Measurements from ENCODE around the gene SELENOO. TPM values are rescaled to one million over a fixed set of nuclear protein-coding genes. Genes with fewer than 3 reads are reported as not detected.

Gene SELENOO
- total and polyA plus RNA-seq, 3 experiments from 2014 or later: 6.1 to 25.9 (median 22.3) TPM

DNA sequence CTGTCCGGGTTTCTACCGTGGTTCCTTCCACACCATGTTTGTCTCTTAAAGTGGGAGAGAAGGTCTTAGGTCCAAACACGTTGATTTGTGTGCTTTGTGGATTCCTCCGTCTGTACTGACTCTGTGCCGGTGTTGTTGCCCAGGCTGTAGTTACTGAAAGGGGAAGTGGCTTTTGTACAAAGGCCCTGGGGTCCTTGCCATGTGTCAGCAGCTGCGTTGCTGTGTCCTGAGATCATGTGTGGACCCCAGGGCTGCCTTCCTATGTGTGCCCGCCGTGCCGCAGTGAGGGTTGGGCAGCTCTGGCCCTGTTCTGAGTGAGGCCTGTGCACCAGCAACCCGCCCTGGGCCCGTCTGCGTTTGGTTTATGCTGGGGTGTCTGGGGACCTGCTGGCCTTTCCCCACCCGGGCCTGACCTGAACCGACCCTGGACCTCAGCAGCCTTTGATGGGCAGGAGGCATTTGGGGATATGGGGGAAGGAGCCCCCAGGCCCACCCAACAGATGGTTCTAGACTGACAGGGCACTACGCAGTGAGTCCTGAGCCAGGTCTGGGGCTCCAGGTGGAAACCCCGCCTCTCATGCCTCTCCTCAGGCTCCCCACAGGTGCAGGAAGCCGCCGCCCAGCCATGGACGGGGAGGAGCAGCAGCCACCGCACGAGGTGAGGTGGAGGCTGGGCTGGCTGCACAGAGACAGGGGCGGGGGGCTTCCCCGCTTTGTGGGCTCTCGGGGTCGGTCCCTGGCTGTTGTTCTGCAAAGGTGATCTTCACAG is 8.2 kb upstream of the SELENOO start:
- Mint-ChIP-seq H3K4me3 (peak overlapping the region; percentile 68 to 93 (median 88)), H3K4me1 (peaks cover 24 to 48% (median 30%) of the 10 kb centered on the region in 3 donors), H3K27me3 (peaks cover 0 to 4% of the 10 kb centered on the region in 2 donors), H3K36me3 (peaks cover 0 to 45% (median 0%) of the 10 kb centered on the region in 3 donors), H3K27ac (peak overlapping the region; percentile 95 to 100 (median 100)), H3K9me3 (no peaks in the 10 kb centered on the region)
- peaks cover 51% of the 10 kb centered on the region for H3K4me1 ChIP-seq (ENCODE audit: insufficient read depth, low read length)
- ChIA-PET POLR2A (interaction anchor here (1.4 to 2.3 kb wide), 2 partner anchors 14 to 43 kb away, joined by 4 to 5 read pairs; no protein-coding TSS in a partner anchor), CTCF (interaction anchor here (0.9 to 3.4 kb wide), 2 partner anchors 44 to 333 kb away, joined by 3 to 14 read pairs; no protein-coding TSS in a partner anchor)
- no peaks in the 10 kb centered on the region for H3K9me3 ChIP-seq (ENCODE audit: low read length)
- H3K4me3 ChIP-seq (ENCODE audit: low read length): peak overlapping the region; percentile 65
- H3K27ac ChIP-seq (ENCODE audit: low read depth, low read length): peak overlapping the region; percentile 93
- peaks cover 14% of the 10 kb centered on the region for H3K36me3 ChIP-seq (ENCODE audit: insufficient read depth, low read length)
- DNase-seq: peak in 4 of 5 donors; percentile 30 to 78 (median 62)
- no peaks in the 10 kb centered on the region for H3K27me3 ChIP-seq (ENCODE audit: insufficient read depth, low read length, poor library complexity, severe bottlenecking)

DNA sequence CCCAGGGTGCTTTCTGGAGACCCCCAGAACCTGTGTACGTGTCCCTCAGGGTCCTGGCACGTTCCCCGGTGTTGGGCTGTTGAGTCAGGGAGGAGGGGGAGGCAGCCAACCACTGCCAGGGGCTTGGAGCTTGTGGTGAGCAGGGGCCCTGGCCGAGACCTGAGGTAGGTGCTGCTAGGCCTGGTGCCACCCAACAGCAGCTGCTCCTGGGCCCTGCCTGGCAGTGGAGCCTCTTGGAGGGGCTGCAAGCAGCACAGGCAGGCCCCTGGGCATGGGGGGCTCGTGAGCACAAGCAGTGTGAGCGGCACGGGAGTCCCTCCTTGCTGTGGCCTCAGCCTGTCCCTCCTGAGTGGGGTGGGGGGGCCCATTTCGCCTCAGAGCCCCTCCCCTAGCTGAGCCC is 7.2 kb upstream of the SELENOO start:
- peaks cover 0 to 4% of the 10 kb centered on the region in 2 donors for H3K27me3 Mint-ChIP-seq
- ChIA-PET CTCF (interaction anchor here (1.1 to 1.8 kb wide), 2 partner anchors 44 to 332 kb away, joined by 3 to 4 read pairs; partner anchors contain the start of gene SCO2), POLR2A (interaction anchor here (1.5 kb wide), 1 partner anchor 19 kb away, joined by 3 read pairs; no protein-coding TSS in a partner anchor)
- no peak overlapping the region for H3K4me3 ChIP-seq (ENCODE audit: low read length)
- H3K9me3 ChIP-seq (ENCODE audit: low read length): no peaks in the 10 kb centered on the region
- H3K27me3 ChIP-seq (ENCODE audit: insufficient read depth, low read length, poor library complexity, severe bottlenecking): no peaks in the 10 kb centered on the region
- no peak overlapping the region for H3K27ac ChIP-seq (ENCODE audit: low read depth, low read length)
- H3K4me1 Mint-ChIP-seq: peaks cover 24 to 44% (median 30%) of the 10 kb centered on the region in 3 donors
- H3K9me3 Mint-ChIP-seq: no peaks in the 10 kb centered on the region
- H3K36me3 ChIP-seq (ENCODE audit: insufficient read depth, low read length): peaks cover 10% of the 10 kb centered on the region
- H3K4me3 Mint-ChIP-seq: no peak overlapping the region
- H3K36me3 Mint-ChIP-seq: peaks cover 0 to 48% (median 0%) of the 10 kb centered on the region in 3 donors
- DNase-seq: no peak
- H3K4me1 ChIP-seq (ENCODE audit: insufficient read depth, low read length): peaks cover 47% of the 10 kb centered on the region
- peak overlapping the region in 2 of 8 donors; percentile 74 to 95 for H3K27ac Mint-ChIP-seq

DNA sequence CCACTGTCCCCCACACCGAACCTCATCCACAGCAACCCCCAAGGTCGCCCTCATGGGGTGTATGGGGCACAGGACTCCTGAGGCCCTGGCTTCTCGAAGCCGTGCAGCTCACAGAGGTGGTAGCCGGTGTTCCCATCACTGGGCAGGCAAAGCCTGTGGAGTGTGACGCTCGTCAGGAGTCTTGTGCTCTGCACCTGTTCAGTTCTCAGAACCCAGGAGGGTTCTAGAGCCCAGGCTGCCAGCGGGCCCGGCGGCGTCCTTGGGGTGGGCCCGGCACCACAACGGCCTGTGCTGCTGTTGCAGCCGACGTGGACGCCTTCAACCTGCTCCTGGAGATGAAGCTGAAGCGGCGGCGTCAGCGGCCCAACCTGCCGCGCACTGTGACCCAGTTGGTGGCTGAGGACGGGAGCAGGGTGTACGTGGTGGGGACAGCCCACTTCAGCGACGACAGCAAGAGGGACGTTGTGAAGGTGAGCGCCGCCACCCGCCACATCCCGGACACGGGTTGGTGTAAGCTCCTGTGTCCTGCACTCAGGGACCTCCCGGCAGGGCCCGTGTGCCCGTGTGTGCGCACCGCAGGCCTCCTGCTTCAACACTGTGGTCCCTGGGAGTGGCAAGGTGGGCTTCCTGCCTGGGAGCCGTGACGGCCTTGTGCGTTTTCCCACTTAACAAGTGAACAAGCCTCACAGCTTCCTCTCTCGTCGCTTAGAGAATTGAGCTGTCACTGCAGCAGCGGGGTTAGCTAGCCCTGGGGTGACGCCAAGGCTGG is 6.6 kb upstream of the SELENOO start:
- ChIA-PET CTCF (interaction anchor here (1.1 to 1.8 kb wide), 3 partner anchors 14 to 331 kb away, joined by 3 to 4 read pairs (median 3); partner anchors contain the start of gene SCO2), POLR2A (interaction anchor here (1.5 kb wide), 1 partner anchor 19 kb away, joined by 3 read pairs; no protein-coding TSS in a partner anchor)
- Histone ChIP-seq H3K4me3 (ENCODE audit: low read length) (no peak overlapping the region), H3K9me3 (ENCODE audit: low read length) (no peaks in the 10 kb centered on the region), H3K27me3 (ENCODE audit: insufficient read depth, low read length, poor library complexity, severe bottlenecking) (no peaks in the 10 kb centered on the region), H3K27ac (ENCODE audit: low read depth, low read length) (no peak overlapping the region), H3K36me3 (ENCODE audit: insufficient read depth, low read length) (peaks cover 7% of the 10 kb centered on the region), H3K4me1 (ENCODE audit: insufficient read depth, low read length) (peaks cover 42% of the 10 kb centered on the region)
- Mint-ChIP-seq H3K36me3 (peaks cover 0 to 51% (median 0%) of the 10 kb centered on the region in 3 donors), H3K27me3 (peaks cover 0 to 4% of the 10 kb centered on the region in 2 donors), H3K27ac (peak overlapping the region in 2 of 8 donors; percentile 54 to 74), H3K9me3 (no peaks in the 10 kb centered on the region), H3K4me1 (peaks cover 22 to 39% (median 29%) of the 10 kb centered on the region in 3 donors), H3K4me3 (peak overlapping the region in 1 of 7 donors; percentile 48)
- no peak for DNase-seq

DNA sequence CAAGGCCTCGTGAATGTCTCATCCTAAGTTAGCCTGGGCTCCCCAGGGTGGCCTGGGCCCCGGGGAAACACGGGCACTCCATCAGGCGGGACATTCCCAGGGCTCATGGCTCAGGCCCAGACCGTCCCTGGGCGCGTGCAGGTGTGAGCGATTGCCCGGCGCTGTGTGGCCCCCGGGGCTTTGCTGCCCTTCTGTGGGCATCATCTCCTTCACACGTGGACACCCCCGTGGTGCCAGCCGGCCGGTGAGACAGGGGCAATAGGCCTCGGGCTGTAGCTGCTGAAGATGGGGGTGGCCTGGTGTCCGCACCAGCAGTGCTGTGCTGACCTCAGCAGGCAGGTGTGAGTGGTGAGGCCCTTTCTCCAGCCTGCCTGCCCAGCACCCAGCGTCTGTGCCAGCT is 4.6 kb upstream of the SELENOO start:
- Histone ChIP-seq H3K36me3 (ENCODE audit: insufficient read depth, low read length) (peaks cover 7% of the 10 kb centered on the region), H3K4me1 (ENCODE audit: insufficient read depth, low read length) (peaks cover 38% of the 10 kb centered on the region), H3K9me3 (ENCODE audit: low read length) (no peaks in the 10 kb centered on the region), H3K27ac (ENCODE audit: low read depth, low read length) (no peak overlapping the region), H3K4me3 (ENCODE audit: low read length) (no peak overlapping the region), H3K27me3 (ENCODE audit: insufficient read depth, low read length, poor library complexity, severe bottlenecking) (no peaks in the 10 kb centered on the region)
- Mint-ChIP-seq H3K36me3 (peaks cover 0 to 48% (median 0%) of the 10 kb centered on the region in 3 donors), H3K9me3 (no peaks in the 10 kb centered on the region), H3K27ac (peak overlapping the region in 1 of 8 donors; percentile 56), H3K27me3 (peaks cover 0 to 4% of the 10 kb centered on the region in 2 donors), H3K4me3 (no peak overlapping the region), H3K4me1 (peaks cover 13 to 29% (median 18%) of the 10 kb centered on the region in 3 donors)
- no peak for DNase-seq
- ChIA-PET POLR2A (no interaction called here), CTCF (interaction anchor here (0.9 to 1.5 kb wide), 3 partner anchors 9 to 47 kb away, joined by 3 to 6 read pairs (median 4); no protein-coding TSS in a partner anchor)

DNA sequence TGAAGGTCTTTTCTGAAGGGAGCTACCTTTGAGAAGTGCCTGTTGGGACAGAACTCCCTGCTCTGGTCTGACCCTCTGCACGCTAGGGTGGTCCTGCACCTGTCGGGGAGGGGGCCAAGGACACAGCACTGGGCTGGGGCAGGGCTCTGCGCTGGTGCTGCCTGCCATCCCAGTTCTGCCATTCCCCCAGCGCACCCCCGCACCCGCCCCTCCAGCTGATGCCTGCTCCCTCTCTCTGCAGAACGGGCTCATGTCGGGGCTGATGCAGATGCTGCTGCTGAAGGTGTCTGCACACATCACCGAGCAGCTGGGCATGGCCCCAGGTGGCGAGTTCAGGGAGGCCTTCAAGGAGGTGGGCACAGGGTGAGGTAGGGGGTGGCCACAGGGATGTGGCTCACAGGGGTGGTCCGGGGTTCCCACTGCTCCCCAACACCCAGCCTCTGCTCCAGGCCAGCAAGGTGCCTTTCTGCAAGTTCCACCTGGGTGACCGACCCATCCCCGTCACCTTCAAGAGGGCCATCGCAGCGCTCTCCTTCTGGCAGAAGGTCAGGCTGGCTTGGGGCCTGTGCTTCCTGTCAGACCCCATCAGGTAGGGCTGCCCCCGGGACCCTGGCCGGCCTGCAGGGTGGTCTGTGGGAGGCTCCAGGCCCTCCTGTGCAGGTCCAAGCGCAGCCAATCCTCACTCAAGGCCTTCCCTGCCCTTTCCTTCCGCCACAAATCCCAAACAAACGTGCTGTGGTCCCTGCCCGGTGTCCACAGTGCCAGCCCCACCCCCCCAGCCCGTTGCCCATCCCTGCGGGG is 3.6 kb upstream of the SELENOO start:
- ChIA-PET CTCF (interaction anchor here (0.9 to 1.5 kb wide), 3 partner anchors 10 to 48 kb away, joined by 3 to 6 read pairs (median 4); no protein-coding TSS in a partner anchor), POLR2A (no interaction called here)
- H3K4me3 ChIP-seq (ENCODE audit: low read length): no peak overlapping the region
- H3K4me3 Mint-ChIP-seq: no peak overlapping the region
- DNase-seq: no peak
- peaks cover 35% of the 10 kb centered on the region for H3K4me1 ChIP-seq (ENCODE audit: insufficient read depth, low read length)
- H3K27me3 ChIP-seq (ENCODE audit: insufficient read depth, low read length, poor library complexity, severe bottlenecking): no peaks in the 10 kb centered on the region
- peak overlapping the region in 1 of 8 donors; percentile 3 for H3K27ac Mint-ChIP-seq
- peaks cover 0 to 46% (median 0%) of the 10 kb centered on the region in 3 donors for H3K36me3 Mint-ChIP-seq
- no peak overlapping the region for H3K27ac ChIP-seq (ENCODE audit: low read depth, low read length)
- peaks cover 8 to 25% (median 14%) of the 10 kb centered on the region in 3 donors for H3K4me1 Mint-ChIP-seq
- peaks cover 7% of the 10 kb centered on the region for H3K36me3 ChIP-seq (ENCODE audit: insufficient read depth, low read length)
- peaks cover 0 to 3% of the 10 kb centered on the region in 2 donors for H3K27me3 Mint-ChIP-seq
- no peaks in the 10 kb centered on the region for H3K9me3 ChIP-seq (ENCODE audit: low read length)
- no peaks in the 10 kb centered on the region for H3K9me3 Mint-ChIP-seq

DNA sequence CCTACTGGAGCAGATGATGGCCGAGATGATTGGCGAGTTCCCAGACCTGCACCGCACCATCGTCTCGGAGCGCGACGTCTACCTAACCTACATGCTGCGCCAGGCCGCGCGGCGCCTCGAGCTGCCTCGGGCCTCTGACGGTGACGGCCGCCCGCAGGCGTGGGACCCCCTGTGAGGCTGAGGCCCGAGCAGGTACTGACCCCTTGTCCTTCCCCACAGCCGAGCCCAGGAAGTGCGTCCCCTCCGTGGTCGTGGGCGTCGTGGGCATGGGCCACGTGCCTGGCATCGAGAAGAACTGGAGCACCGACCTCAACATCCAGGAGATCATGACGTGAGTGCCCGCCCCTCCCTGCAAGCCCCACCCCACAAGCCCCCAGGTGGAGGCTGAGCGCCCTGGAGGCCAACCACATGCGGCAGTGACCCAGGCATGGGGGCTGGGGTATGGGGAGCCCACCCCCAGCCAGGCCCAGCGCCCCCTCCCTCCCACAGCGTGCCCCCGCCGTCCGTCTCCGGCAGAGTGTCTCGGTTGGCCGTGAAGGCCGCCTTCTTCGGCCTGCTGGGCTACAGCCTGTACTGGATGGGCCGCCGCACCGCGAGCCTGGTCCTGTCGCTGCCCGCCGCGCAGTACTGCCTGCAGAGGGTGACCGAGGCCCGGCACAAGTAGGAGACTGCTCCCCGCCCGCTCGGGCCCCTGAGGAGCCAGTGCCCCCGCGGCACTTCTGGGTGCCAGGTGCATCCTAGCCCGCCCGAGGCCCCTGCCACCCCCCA is 2.8 kb upstream of the SELENOO start:
- Histone ChIP-seq H3K27ac (ENCODE audit: low read depth, low read length) (no peak overlapping the region), H3K4me1 (ENCODE audit: insufficient read depth, low read length) (peaks cover 29% of the 10 kb centered on the region), H3K9me3 (ENCODE audit: low read length) (no peaks in the 10 kb centered on the region), H3K36me3 (ENCODE audit: insufficient read depth, low read length) (peaks cover 7% of the 10 kb centered on the region), H3K4me3 (ENCODE audit: low read length) (no peak overlapping the region), H3K27me3 (ENCODE audit: insufficient read depth, low read length, poor library complexity, severe bottlenecking) (no peaks in the 10 kb centered on the region)
- Mint-ChIP-seq H3K27ac (no peak overlapping the region), H3K9me3 (no peaks in the 10 kb centered on the region), H3K36me3 (peaks cover 0 to 41% (median 0%) of the 10 kb centered on the region in 3 donors), H3K4me3 (peak overlapping the region in 1 of 7 donors; percentile 34), H3K4me1 (peaks cover 9 to 22% (median 13%) of the 10 kb centered on the region in 3 donors), H3K27me3 (no peaks in the 10 kb centered on the region)
- DNase-seq: no peak
- ChIA-PET CTCF (interaction anchor here (1.5 kb wide), 1 partner anchor 11 kb away, joined by 6 read pairs; no protein-coding TSS in a partner anchor), POLR2A (no interaction called here)

All from CD8-positive, alpha-beta memory T cell (primary cell).